GM13977 (cell line): ENCODE data around the gene SLCO2A1.
A peak's percentile ranks its signal among the peaks of the same experiment; 100 is the strongest.

ENCODE experiments used
- DNase-seq: peaks from one replicate; pipeline ENCODE4 v3.0.0; 2012; ENCODE audit warnings: low spot score
- CTCF ChIP-seq: IDR thresholded peaks from 2 replicates; pipeline ENCODE4 v1.5.1; 2012; ENCODE audit warnings: mild to moderate bottlenecking, control low read depth; ENCODE audit not compliant: insufficient read depth; ENCODE audit errors: extremely low read depth, missing control alignments
- in situ Hi-C: fragments of 300-500 bp; cut with MboI; formaldehyde crosslinking; loops from one replicate; pipeline ENCODE4 v1.12.0; 2022; ENCODE audit warnings: low sequenced_read_pairs, low pct_unique_long_range_greater_than_20kb, mixed read lengths, inconsistent platforms; ENCODE audit not compliant: unreplicated experiment

The SLCO2A1 gene

GRCh38 chr3:133943639-133944141 lies 86.0 kb downstream of the SLCO2A1 start:
- TF ChIP-seq CTCF: no peak
- no peak for DNase-seq
- in situ Hi-C loops: loop anchor here (25.0 kb wide), 1 partner anchor 519 kb away; no protein-coding TSS in a partner anchor

GRCh38 chr3:133943031-133943535 lies 86.6 kb downstream of the SLCO2A1 start:
- in situ Hi-C loops: loop anchor here (25.0 kb wide), 1 partner anchor 519 kb away; no protein-coding TSS in a partner anchor
- no peak for TF ChIP-seq CTCF
- DNase-seq: no peak

DNA sequence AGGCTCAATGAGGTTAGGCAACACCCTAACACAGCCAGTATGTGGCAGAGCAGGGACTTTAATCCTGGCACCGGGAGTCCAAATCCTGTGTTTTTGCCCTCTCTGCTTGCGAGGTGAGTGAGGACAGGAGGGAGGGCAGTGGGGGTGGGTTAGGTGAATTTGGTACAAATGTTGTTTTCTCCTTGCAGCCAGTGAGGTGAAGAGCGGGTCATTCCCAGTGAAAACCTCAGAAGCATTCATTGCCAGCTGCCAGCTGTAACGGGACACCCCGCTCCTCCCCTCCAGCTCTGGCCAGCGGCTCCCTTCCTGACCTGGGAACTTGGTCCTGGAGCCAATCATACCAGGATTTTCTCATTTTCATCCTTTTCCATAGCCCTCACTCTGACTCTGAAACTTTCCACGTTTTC lies 88.3 kb downstream of the SLCO2A1 start:
- in situ Hi-C loops: loop anchor here (25.0 kb wide), 1 partner anchor 521 kb away; no protein-coding TSS in a partner anchor
- TF ChIP-seq CTCF: no peak
- no peak for DNase-seq

GRCh38 chr3:133940536-133940935 lies 89.2 kb downstream of the SLCO2A1 start:
- in situ Hi-C loops: loop anchor here (25.0 kb wide), 1 partner anchor 522 kb away; no protein-coding TSS in a partner anchor
- no peak for TF ChIP-seq CTCF
- DNase-seq: no peak

GRCh38 chr3:133939463-133939835 lies 90.3 kb downstream of the SLCO2A1 start:
- in situ Hi-C loops: loop anchor here (25.0 kb wide), 1 partner anchor 523 kb away; no protein-coding TSS in a partner anchor
- no peak for TF ChIP-seq CTCF
- no peak for DNase-seq

- in situ Hi-C loops: loop anchor here (25.0 kb wide), 1 partner anchor 523 kb away; no protein-coding TSS in a partner anchor
- no peak for DNase-seq
These were observed 90.8 kb downstream of the SLCO2A1 start for GRCh38 chr3:133938770-133939462.

More at GRCh38 chr3:133938770-133939462, 90.8 kb downstream of the SLCO2A1 start:
- peak; percentile 5 for TF ChIP-seq CTCF
